GM19397 (cell line): ENCODE data around the gene RHOG.

Experiments
- ATAC-seq: cut with Tn5 transposase; IDR thresholded peaks from one replicate; pipeline ENCODE4 v1.9.1; 2021; ENCODE audit warnings: mild to moderate bottlenecking, moderate library complexity; ENCODE audit not compliant: unreplicated experiment

Gene RHOG

DNA sequence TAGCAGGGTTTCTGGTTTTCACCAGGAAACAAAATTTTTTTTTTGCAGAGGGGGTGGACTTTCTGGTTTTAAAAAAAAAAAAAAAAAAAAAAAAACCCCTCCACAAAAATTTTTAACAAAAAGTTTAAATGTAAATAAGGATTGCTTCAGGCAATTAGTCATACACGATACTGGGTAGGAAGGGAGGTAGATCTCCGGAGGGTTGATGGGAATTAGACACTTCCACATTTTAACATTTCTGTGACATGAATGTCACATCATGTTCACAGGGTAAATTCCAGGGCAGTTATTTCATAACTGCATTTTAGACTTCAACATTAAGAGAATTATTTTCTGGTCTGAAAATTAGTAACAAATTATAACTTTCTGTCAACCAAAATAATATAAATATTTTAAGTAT is 59.3 kb downstream of the RHOG start:
- no peak for ATAC-seq
